Umbilical cord (tissue), 2 donors: ENCODE data around the gene GLYR1. TPM values are rescaled to one million over a fixed set of nuclear protein-coding genes. Genes with fewer than 3 reads are reported as not detected.
"Not testable (repeated sequence)": the region's sequence is repeated elsewhere in the genome, so short reads cannot be mapped to it uniquely, and the experiment has no call there.

ENCODE experiments used
- DNase-seq: peaks from one replicate; pipeline ENCODE4 v3.0.0-alpha.2; 2015; ENCODE audit warnings: low spot score
- total RNA-seq: library from RNA; depleted of rRNA; stranded (reverse); fragments of >200 nt; gene quantifications from one replicate; pipeline ENCODE4 v1.2.3, GENCODE V29; 2014; ENCODE audit warnings: low replicate concordance; ENCODE audit not compliant: insufficient read depth

Gene GLYR1
- total RNA-seq, 1 donor from 2014 or later, result 28.6 TPM

- DNase-seq, result no peak
Observed at GRCh38 chr16:4788910-4789309, 58.2 kb downstream of the GLYR1 start.

GRCh38 chr16:4788489-4788889, 58.6 kb downstream of the GLYR1 start:
- no peak for DNase-seq

- DNase-seq, result no peak
Observed at GRCh38 chr16:4787627-4788482, 59.2 kb downstream of the GLYR1 start, which contains the start of gene SEPTIN12. Gene SEPTIN12, minus strand, starts transcription at chr16:4788345. Its CDS starts 700 bp downstream, at chr16:4787645.

- DNase-seq, result no peak
Observed at GRCh38 chr16:4787068-4787467, 60.0 kb downstream of the GLYR1 start.

- no peak for DNase-seq
Observed at GRCh38 chr16:4785758-4786433, 61.2 kb downstream of the GLYR1 start.

GRCh38 chr16:4784444-4784987, 62.6 kb downstream of the GLYR1 start:
- not testable (repeated sequence) for DNase-seq

- no peak for DNase-seq
Observed at GRCh38 chr16:4783951-4784336, 63.1 kb downstream of the GLYR1 start.

GRCh38 chr16:4783251-4783950, 63.7 kb downstream of the GLYR1 start:
- DNase-seq, result no peak

- DNase-seq, result no peak
Observed at GRCh38 chr16:4780235-4780634, 66.9 kb downstream of the GLYR1 start.

- no peak for DNase-seq
Observed at GRCh38 chr16:4778050-4778392, 69.1 kb downstream of the GLYR1 start.

GRCh38 chr16:4777339-4778049, 69.6 kb downstream of the GLYR1 start:
- no peak for DNase-seq

GRCh38 chr16:4776141-4776705, 70.9 kb downstream of the GLYR1 start:
- DNase-seq, result no peak

- no peak for DNase-seq
Observed at GRCh38 chr16:4775005-4775404, 72.1 kb downstream of the GLYR1 start.

GRCh38 chr16:4772351-4772750, 74.7 kb downstream of the GLYR1 start:
- DNase-seq, result no peak

- no peak for DNase-seq
Observed at GRCh38 chr16:4771646-4772045, 75.4 kb downstream of the GLYR1 start.

GRCh38 chr16:4769306-4769638, 77.8 kb downstream of the GLYR1 start:
- no peak for DNase-seq

- DNase-seq, result peak; percentile 99
Observed at GRCh38 chr16:4768549-4769305, 78.4 kb downstream of the GLYR1 start.

GRCh38 chr16:4767872-4768548, 79.1 kb downstream of the GLYR1 start:
- no peak for DNase-seq

GRCh38 chr16:4766875-4767628, 80.0 kb downstream of the GLYR1 start, which contains the start of gene ZNF500:
Gene ZNF500, minus strand, starts transcription at chr16:4767162. Its CDS starts 1,184 bp downstream, at chr16:4765978.
- peak; percentile 97 for DNase-seq
